HepG2 (cell line): ENCODE results near the gene RAN. TPM values are rescaled to one million over a fixed set of nuclear protein-coding genes. Genes with fewer than 3 reads are reported as not detected.
A peak's percentile ranks its signal among the peaks of the same experiment; 100 is the strongest.

Source experiments
- HNF1B ChIP-seq: sonication (generic); formaldehyde crosslinking; IDR thresholded peaks from 2 replicates; pipeline ENCODE4 v1.5.1; 2020; ENCODE audit warnings: mild to moderate bottlenecking, moderate library complexity, missing genetic modification reagents
- NCOR1 ChIP-seq: fragments of 200-600 bp; sonication (generic); IDR thresholded peaks from 2 replicates; pipeline ENCODE4 v1.7.0; 2017; ENCODE audit warnings: antibody characterized with exemption, low read length, borderline replicate concordance
- PRPF4 ChIP-seq: fragments of 200-400 bp; formaldehyde crosslinking; IDR thresholded peaks from 2 replicates; pipeline ENCODE4 v1.6.1; 2016; ENCODE audit warnings: low read length, low read depth; ENCODE audit not compliant: poor library complexity, severe bottlenecking
- ZBTB38 ChIP-seq: sonication (generic); formaldehyde crosslinking; IDR thresholded peaks from 2 replicates; pipeline ENCODE4 v1.5.1; 2020; ENCODE audit warnings: mild to moderate bottlenecking, missing genetic modification reagents
- ZMAT5 ChIP-seq: sonication (generic); formaldehyde crosslinking; IDR thresholded peaks from 2 replicates; pipeline ENCODE4 v1.5.0; 2020; ENCODE audit warnings: mild to moderate bottlenecking, low read depth, missing genetic modification reagents, borderline replicate concordance
- ZNF407 ChIP-seq: sonication (generic); formaldehyde crosslinking; IDR thresholded peaks from one replicate; pipeline ENCODE4 v1.5.1; 2020; ENCODE audit warnings: mild to moderate bottlenecking, missing genetic modification reagents; ENCODE audit errors: not compliant biosample characterization
- ZNF639 ChIP-seq: conservative IDR thresholded peaks from 2 replicates; pipeline ENCODE4 v1.6.1; 2018; ENCODE audit warnings: missing genetic modification reagents
- ZNF660 ChIP-seq: sonication (generic); formaldehyde crosslinking; IDR thresholded peaks from 2 replicates; pipeline ENCODE4 v1.5.1; 2020; ENCODE audit warnings: mild to moderate bottlenecking, low read depth, missing genetic modification reagents, borderline replicate concordance
- ZNF674 ChIP-seq: sonication (generic); formaldehyde crosslinking; IDR thresholded peaks from 2 replicates; pipeline ENCODE4 v1.5.0; 2020; ENCODE audit warnings: low read depth, mild to moderate bottlenecking, missing genetic modification reagents
- ZXDC ChIP-seq: sonication (generic); formaldehyde crosslinking; IDR thresholded peaks from 2 replicates; pipeline ENCODE4 v1.5.0; 2020; ENCODE audit warnings: mild to moderate bottlenecking, missing genetic modification reagents
- polyA plus RNA-seq, 8 experiments: library from polyadenylated mRNA; depleted of rRNA in 3 of 8; stranded (reverse) in 7 of 8; unstranded in 1 of 8; fragments of >200 nt; fragmentation: Illumina TruSeq in 4 of 8; extraction: Trizol in 4 of 8; gene quantifications; 2 replicates each; pipeline versions ENCODE4 v1.2.1 to v1.2.3, GENCODE V29; 2011 to 2016; ENCODE audit warnings: low read depth in 4 of 8, missing spikeins in 1 of 8, mixed read lengths in 1 of 8; ENCODE audit not compliant: insufficient read depth in 1 of 8
- total RNA-seq, 5 experiments: library from RNA; depleted of rRNA; stranded (reverse); fragments of >200 nt; fragmentation: Illumina TruSeq; extraction: Trizol; gene quantifications; 2 replicates each; pipeline ENCODE4 v1.2.3, GENCODE V29; 2016; ENCODE audit warnings: low read depth in 1 of 5

Gene RAN
- total and polyA plus RNA-seq, 2 of the 13 experiments (the other 11 are each of a cell fraction or from before 2014, with no cell fraction given), result 1,335 to 1,630 TPM

GRCh38 chr12:130872179-130873096 lies 572 bp downstream of the RAN start (continued):
- TF ChIP-seq ZXDC, result 0 out of 2 replicates have a peak, but pooled peaks have one; percentile 34
- no peak for TF ChIP-seq NCOR1
- TF ChIP-seq ZMAT5 (CRISPR knock-in tag), result no peak
- TF ChIP-seq ZNF407, result no peak
- no peak for TF ChIP-seq ZBTB38 (CRISPR knock-in tag)
- TF ChIP-seq HNF1B (CRISPR knock-in tag), result 0 out of 2 replicates have a peak, but pooled peaks have one; percentile 28
- TF ChIP-seq ZNF674 (CRISPR knock-in tag), result no peak
- no peak for TF ChIP-seq ZNF639
- no peak for TF ChIP-seq PRPF4
- TF ChIP-seq ZNF660, result no peak
